CD4-positive, alpha-beta T cell (primary cell): ENCODE measurements around the gene MAP7D1. TPM values are rescaled to one million over a fixed set of nuclear protein-coding genes. Genes with fewer than 3 reads are reported as not detected.
A peak's percentile ranks its signal among the peaks of the same experiment; 100 is the strongest.

Experiments used
- ATAC-seq: fragments of 200-7000 bp; cut with Tn5 transposase; one replicate; pipeline ENCODE4 v1.10.0; 2022; ENCODE audit warnings: mild to moderate bottlenecking; ENCODE audit not compliant: poor library complexity
- CTCF ChIA-PET: fragments of 350-600 bp; sonication (Branson Sonifier 250); formaldehyde crosslinking; loops from one replicate; lab custom pipeline; 2021; ENCODE audit warnings: antibody characterized with exemption, inconsistent platforms; lab: Charles Lee
- POLR2A ChIA-PET: fragments of 350-600 bp; sonication (Branson Sonifier 250); formaldehyde crosslinking; loops from one replicate; lab custom pipeline; 2021; ENCODE audit warnings: antibody characterized with exemption, inconsistent platforms; lab: Charles Lee
- DNase-seq, 14 experiments: peaks; one replicate each; pipeline ENCODE4 v3.0.0-alpha.2; 2013 to 2020; ENCODE audit warnings: mixed read lengths in 2 of 14
- H3K27ac ChIP-seq, 2 donors: one replicate each; pipeline versions ENCODE4 v1.5.1 to v1.7.0; 2013; ENCODE audit warnings: low read length in 2 of 2, low read depth in 1 of 2, mild to moderate bottlenecking in 1 of 2
- H3K27me3 ChIP-seq, 2 experiments: 1 replicate in 1 of 2; 2 replicates in 1 of 2; pipeline versions ENCODE4 v1.6.1 to v1.7.0; 2013; ENCODE audit warnings: low read length in 2 of 2, control low read depth in 1 of 2, mild to moderate bottlenecking in 1 of 2, moderate library complexity in 1 of 2; ENCODE audit not compliant: insufficient read depth in 2 of 2, control insufficient read depth in 1 of 2
- H3K36me3 ChIP-seq: one replicate; pipeline ENCODE4 v1.6.1; 2013; ENCODE audit warnings: low read length, control low read depth; ENCODE audit not compliant: insufficient read depth
- H3K4me1 ChIP-seq: one replicate; pipeline ENCODE4 v1.6.1; 2013; ENCODE audit warnings: low read length, control low read depth; ENCODE audit not compliant: insufficient read depth
- H3K4me3 ChIP-seq: one replicate; pipeline ENCODE4 v1.5.1; 2013; ENCODE audit warnings: mild to moderate bottlenecking, low read length, moderate library complexity
- H3K9me3 ChIP-seq, 2 experiments: 1 replicate in 1 of 2; 2 replicates in 1 of 2; pipeline versions ENCODE4 v1.6.1 to v1.7.0; 2013; ENCODE audit warnings: low read length in 2 of 2, mild to moderate bottlenecking in 2 of 2, control low read depth in 1 of 2, moderate library complexity in 1 of 2; ENCODE audit not compliant: control insufficient read depth in 1 of 2, insufficient read depth in 1 of 2
- H3K27ac Mint-ChIP-seq: one replicate; pipeline ENCODE4 v1.8.0; 2020; ENCODE audit warnings: mixed read lengths
- H3K27me3 Mint-ChIP-seq: one replicate; pipeline ENCODE4 v1.8.0; 2021; ENCODE audit warnings: mixed read lengths
- H3K36me3 Mint-ChIP-seq: one replicate; pipeline ENCODE4 v1.8.0; 2021; ENCODE audit warnings: low read depth, mixed read lengths
- H3K4me1 Mint-ChIP-seq: one replicate; pipeline ENCODE4 v1.8.0; 2021; ENCODE audit warnings: low read depth, mixed read lengths
- H3K4me3 Mint-ChIP-seq: one replicate; pipeline ENCODE4 v1.8.0; 2020; ENCODE audit warnings: mild to moderate bottlenecking, mixed read lengths
- H3K9me3 Mint-ChIP-seq: one replicate; pipeline ENCODE4 v1.8.0; 2020; ENCODE audit warnings: mixed read lengths
- intact Hi-C, 2 experiments: fragments of 100-400 bp; cut with DNase I in 1 of 2; cut with micrococcal nuclease in 1 of 2; formaldehyde crosslinking; loops; one replicate each; pipeline versions ENCODE4 v1.15.1 to v1.9.0; 2023 to 2025; cut with DNase I, micrococcal nuclease
- total RNA-seq, 174 experiments: library from RNA in 2 of 174; stranded (reverse) in 2 of 174; gene quantifications; one replicate each; pipeline ENCODE4 v1.2.3 and lab custom pipeline; 2021 to 2026
- TF ChIP-seq, protein P1 (sequence below): fragments of 200-600 bp; IDR thresholded peaks from one replicate; pipeline ENCODE4 v1.8.0; 2022; ENCODE audit warnings: antibody characterized with exemption, mild to moderate bottlenecking

Gene MAP7D1
- total RNA-seq, 2 experiments from 2014 or later = 156 to 163 TPM

DNA sequence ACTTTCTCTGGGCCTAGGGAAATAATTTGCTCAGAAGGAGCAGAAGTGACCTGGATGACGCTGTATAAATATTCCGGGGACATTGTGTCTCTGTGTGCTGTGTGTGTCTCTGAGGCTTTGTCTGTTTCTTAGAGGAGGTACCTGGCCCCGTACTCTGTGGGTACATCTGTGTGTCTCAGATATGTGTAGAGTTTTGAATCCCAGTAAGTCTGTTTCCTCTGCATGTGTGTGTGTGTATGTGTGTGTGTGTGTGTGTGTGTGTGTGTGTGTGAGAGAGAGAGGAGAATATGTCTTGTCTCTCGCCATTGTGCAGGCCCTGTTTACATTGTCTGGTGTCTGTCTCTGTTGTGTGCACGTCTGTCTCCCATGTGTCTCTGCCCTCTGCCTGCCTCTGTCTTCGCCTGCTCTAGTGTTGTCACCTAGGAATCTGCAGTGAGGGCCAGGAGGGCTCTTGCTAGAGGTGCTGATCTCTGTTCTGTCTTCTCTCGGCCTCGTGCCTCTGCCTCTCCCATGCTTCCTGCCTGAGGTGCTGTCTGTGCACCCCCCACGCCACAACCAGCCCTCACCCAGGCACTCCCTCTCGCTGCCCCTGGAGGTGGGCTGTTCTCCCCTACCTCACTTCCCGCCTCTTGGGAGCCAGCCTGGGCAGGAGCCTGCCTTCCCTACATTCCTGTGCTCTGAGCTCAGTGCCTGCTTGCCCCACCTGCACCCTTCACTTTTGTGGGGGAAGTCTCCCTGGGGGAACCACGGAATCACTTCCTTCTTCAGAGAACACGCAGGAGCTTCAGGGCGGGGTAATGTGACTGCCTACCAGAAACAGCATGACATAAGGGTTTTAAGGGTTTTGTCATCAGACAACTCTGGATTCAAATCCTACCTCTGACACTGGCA lies 5.9 kb downstream of the MAP7D1 start:
- ChIA-PET POLR2A (interaction anchor here (0.7 to 5.5 kb wide), 18 partner anchors 8 to 303 kb away, joined by 3 to 194 read pairs (median 5); partner anchors contain the start of genes AGO3, MRPS15, SH3D21 and THRAP3), CTCF (interaction anchor here (0.9 to 6.3 kb wide), 4 partner anchors 12 to 279 kb away, joined by 3 to 74 read pairs (median 14); partner anchors contain the start of genes AGO1 and TRAPPC3)
- H3K9me3 ChIP-seq = no peaks in the 10 kb centered on the region
- Mint-ChIP-seq H3K27ac (peak overlapping the region; percentile 97), H3K9me3 (no peaks in the 10 kb centered on the region), H3K27me3 (no peaks in the 10 kb centered on the region), H3K4me3 (peak overlapping the region; percentile 88), H3K4me1 (peaks cover 78% of the 10 kb centered on the region), H3K36me3 (peaks cover 50% of the 10 kb centered on the region)
- peak; percentile 77 for ATAC-seq
- H3K36me3 ChIP-seq = peaks cover 21% of the 10 kb centered on the region
- peak; percentile 24 to 79 (median 54) for DNase-seq
- TF ChIP-seq, protein P1, sequence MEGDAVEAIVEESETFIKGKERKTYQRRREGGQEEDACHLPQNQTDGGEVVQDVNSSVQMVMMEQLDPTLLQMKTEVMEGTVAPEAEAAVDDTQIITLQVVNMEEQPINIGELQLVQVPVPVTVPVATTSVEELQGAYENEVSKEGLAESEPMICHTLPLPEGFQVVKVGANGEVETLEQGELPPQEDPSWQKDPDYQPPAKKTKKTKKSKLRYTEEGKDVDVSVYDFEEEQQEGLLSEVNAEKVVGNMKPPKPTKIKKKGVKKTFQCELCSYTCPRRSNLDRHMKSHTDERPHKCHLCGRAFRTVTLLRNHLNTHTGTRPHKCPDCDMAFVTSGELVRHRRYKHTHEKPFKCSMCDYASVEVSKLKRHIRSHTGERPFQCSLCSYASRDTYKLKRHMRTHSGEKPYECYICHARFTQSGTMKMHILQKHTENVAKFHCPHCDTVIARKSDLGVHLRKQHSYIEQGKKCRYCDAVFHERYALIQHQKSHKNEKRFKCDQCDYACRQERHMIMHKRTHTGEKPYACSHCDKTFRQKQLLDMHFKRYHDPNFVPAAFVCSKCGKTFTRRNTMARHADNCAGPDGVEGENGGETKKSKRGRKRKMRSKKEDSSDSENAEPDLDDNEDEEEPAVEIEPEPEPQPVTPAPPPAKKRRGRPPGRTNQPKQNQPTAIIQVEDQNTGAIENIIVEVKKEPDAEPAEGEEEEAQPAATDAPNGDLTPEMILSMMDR = no peak
- peak overlapping the region; percentile 91 to 93 for H3K27ac ChIP-seq
- peak overlapping the region; percentile 61 for H3K4me3 ChIP-seq
- no peaks in the 10 kb centered on the region for H3K27me3 ChIP-seq
- H3K4me1 ChIP-seq = peaks cover 87% of the 10 kb centered on the region
- intact Hi-C loops = loop anchor here (1.0 to 5.0 kb wide), 3 partner anchors 13 to 60 kb away; partner anchors contain the start of genes THRAP3 (in 1 of the 2) and TRAPPC3 (in 1 of the 2)

DNA sequence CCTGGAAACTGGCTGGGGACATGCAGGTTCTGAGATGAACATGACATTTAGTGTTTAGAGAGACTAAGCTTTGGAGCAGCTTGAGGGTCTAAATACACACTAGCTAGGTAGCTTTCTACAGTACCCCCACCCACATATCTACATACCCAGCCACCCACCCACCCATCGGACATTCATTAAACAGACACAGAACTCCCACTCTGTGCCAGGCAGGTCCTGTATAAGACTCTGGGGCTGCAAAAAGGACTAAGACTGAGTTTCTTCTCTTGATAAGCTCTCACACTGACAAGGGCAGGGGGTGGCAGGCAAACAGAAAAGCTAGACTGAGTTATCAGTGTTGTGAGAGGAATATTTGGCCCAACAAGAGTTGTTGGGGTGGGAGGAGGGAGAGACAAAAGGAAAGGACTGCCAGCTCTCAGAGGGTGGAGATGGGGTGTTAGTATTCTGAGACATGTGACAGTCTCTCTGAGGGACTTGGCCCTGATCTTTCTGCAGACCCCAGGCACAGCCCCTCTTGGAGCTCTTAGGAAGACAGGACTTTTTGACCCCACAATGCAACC lies 6.8 kb downstream of the MAP7D1 start:
- CTCF ChIA-PET = interaction anchor here (0.9 to 6.3 kb wide), 4 partner anchors 12 to 280 kb away, joined by 3 to 74 read pairs (median 14); partner anchors contain the start of genes AGO1 and TRAPPC3
- Histone ChIP-seq H3K4me1 (peaks cover 90% of the 10 kb centered on the region), H3K27ac (peak overlapping the region; percentile 91 to 93), H3K9me3 (no peaks in the 10 kb centered on the region), H3K27me3 (no peaks in the 10 kb centered on the region), H3K36me3 (peaks cover 30% of the 10 kb centered on the region), H3K4me3 (no peak overlapping the region)
- TF ChIP-seq, protein P1 = no peak
- Mint-ChIP-seq H3K27ac (peak overlapping the region; percentile 97), H3K9me3 (no peaks in the 10 kb centered on the region), H3K4me1 (peaks cover 77% of the 10 kb centered on the region), H3K4me3 (peak overlapping the region; percentile 88), H3K27me3 (no peaks in the 10 kb centered on the region), H3K36me3 (peaks cover 47% of the 10 kb centered on the region)
- POLR2A ChIA-PET = interaction anchor here (0.5 to 5.5 kb wide), 14 partner anchors 7 to 393 kb away, joined by 3 to 194 read pairs (median 5); partner anchors contain the start of genes AGO3, MRPS15, THRAP3 and TRAPPC3
- DNase-seq = no peak
- no peak for ATAC-seq
- intact Hi-C loops = loop anchor here (1.0 to 5.0 kb wide), 3 partner anchors 13 to 60 kb away; partner anchors contain the start of genes THRAP3 (in 1 of the 2) and TRAPPC3 (in 1 of the 2)

DNA sequence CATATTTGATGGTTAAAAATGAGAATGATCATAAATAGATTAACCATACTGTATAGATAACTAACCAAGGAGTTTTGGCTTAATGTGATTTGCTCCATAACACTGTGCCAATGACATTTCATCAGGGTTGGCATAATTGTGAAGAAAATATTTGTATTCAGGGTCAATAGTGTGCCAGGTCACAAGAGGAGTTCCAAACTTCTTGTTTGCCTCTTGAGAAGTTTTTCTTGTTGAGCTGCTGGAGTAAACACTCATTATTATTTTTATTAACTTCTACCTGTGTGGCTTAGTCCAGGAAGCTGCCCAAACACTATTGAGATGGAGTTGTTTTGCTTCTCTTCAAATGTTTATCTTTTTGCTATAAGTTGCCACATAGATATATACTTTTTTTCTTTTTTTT lies 7.5 kb downstream of the MAP7D1 start:
- DNase-seq (no peak), ATAC-seq (no peak)
- ChIA-PET CTCF (interaction anchor here (1.0 to 6.3 kb wide), 4 partner anchors 13 to 137 kb away, joined by 3 to 74 read pairs (median 16); partner anchors contain the start of gene TRAPPC3), POLR2A (interaction anchor here (1.2 to 5.5 kb wide), 7 partner anchors 8 to 61 kb away, joined by 4 to 194 read pairs (median 5); partner anchors contain the start of genes MAP7D1, THRAP3 and TRAPPC3)
- Mint-ChIP-seq H3K36me3 (peaks cover 43% of the 10 kb centered on the region), H3K4me1 (peaks cover 74% of the 10 kb centered on the region), H3K9me3 (no peaks in the 10 kb centered on the region), H3K4me3 (peak overlapping the region; percentile 16), H3K27ac (peak overlapping the region; percentile 97), H3K27me3 (no peaks in the 10 kb centered on the region)
- intact Hi-C loops = loop anchor here (2.0 to 5.0 kb wide), 2 partner anchors 17 to 59 kb away; partner anchors contain the start of gene THRAP3 (in 1 of the 2)
- H3K27me3 ChIP-seq = no peaks in the 10 kb centered on the region
- H3K36me3 ChIP-seq = peaks cover 29% of the 10 kb centered on the region
- peaks cover 87% of the 10 kb centered on the region for H3K4me1 ChIP-seq
- TF ChIP-seq, protein P1 = no peak
- no peak overlapping the region for H3K4me3 ChIP-seq
- H3K9me3 ChIP-seq = no peaks in the 10 kb centered on the region
- H3K27ac ChIP-seq = peak overlapping the region; percentile 91 to 93
